ENCODE results near the gene DFFB.

- TF ChIP-seq CTCF (IDR thresholded peaks at IDR 0.05) (peak; percentile 85), EZH2 (IDR thresholded peaks at IDR 0.05) (peak; percentile 27), EZH2phosphoT487 (IDR thresholded peaks at IDR 0.05) (no peak)
Observed at GRCh38 chr1:3910857-3911845, 53.9 kb downstream of the DFFB start.

Measured in neural progenitor cell (in vitro differentiated cells).